Thoracic aorta (tissue), 2 donors: ENCODE data around the gene LRGUK. TPM values are rescaled to one million over a fixed set of nuclear protein-coding genes. Genes with fewer than 3 reads are reported as not detected.

ENCODE experiments used
- ATAC-seq: fragments of 150-250 bp; one replicate; pipeline ENCODE4 v1.8.0; 2017; ENCODE audit warnings: low read depth; ENCODE audit not compliant: insufficient number of reproducible peaks, low FRiP score
- DNase-seq: peaks from one replicate; pipeline ENCODE4 v3.0.0-alpha.2; 2020; ENCODE audit warnings: low spot score
- H3K27ac ChIP-seq, 2 donors: fragments of 200-600 bp; sonication (generic); 1 replicate in 1 of 2; 2 replicates in 1 of 2; pipeline ENCODE4 v1.5.1; 2016; ENCODE audit warnings: mild to moderate bottlenecking in 2 of 2, moderate library complexity in 2 of 2
- H3K27me3 ChIP-seq: fragments of 200-600 bp; sonication (generic); replicated peaks from 2 replicates; pipeline ENCODE4 v1.6.0; 2016; ENCODE audit warnings: mild to moderate bottlenecking; ENCODE audit not compliant: insufficient read depth
- H3K36me3 ChIP-seq: fragments of 200-600 bp; sonication (generic); one replicate; pipeline ENCODE4 v1.5.1; 2016
- H3K4me1 ChIP-seq, 2 donors: fragments of 200-600 bp; sonication (generic); 1 replicate in 1 of 2; 2 replicates in 1 of 2; pipeline versions ENCODE4 v1.5.1 to v1.6.0; 2016; ENCODE audit warnings: low read depth in 2 of 2, mild to moderate bottlenecking in 1 of 2; ENCODE audit not compliant: control insufficient read depth in 1 of 2
- H3K4me3 ChIP-seq: fragments of 200-600 bp; sonication (generic); 2 replicates; pipeline ENCODE4 v1.5.1; 2016; ENCODE audit warnings: mild to moderate bottlenecking
- H3K9me3 ChIP-seq: fragments of 200-600 bp; sonication (generic); 2 replicates; pipeline ENCODE4 v1.5.1; 2016
- CTCF ChIP-seq: fragments of 200-600 bp; sonication (generic); IDR thresholded peaks from one replicate; pipeline ENCODE4 v1.5.1; 2019; ENCODE audit warnings: antibody characterized with exemption
- total RNA-seq, 2 donors: library from RNA; depleted of rRNA; stranded (reverse); fragments of >200 nt; gene quantifications; one replicate each; pipeline versions ENCODE4 v1.1.0 to v1.2.3, GENCODE V29; 2016

Gene LRGUK
- total RNA-seq, 2 donors from 2014 or later = 0.14 to 0.71 TPM

GRCh38 chr7:134189559-134189958 is 62.4 kb downstream of the LRGUK start:
- DNase-seq = no peak
- Histone ChIP-seq H3K9me3 (no peaks in the 10 kb centered on the region), H3K4me1 (no peaks in the 10 kb centered on the region), H3K4me3 (no peak overlapping the region), H3K27me3 (no peaks in the 10 kb centered on the region), H3K27ac (no peak overlapping the region), H3K36me3 (no peaks in the 10 kb centered on the region)
- no peak for TF ChIP-seq CTCF
- no peak for ATAC-seq

- Histone ChIP-seq H3K9me3 (no peaks in the 10 kb centered on the region), H3K27ac (no peak overlapping the region), H3K4me1 (no peaks in the 10 kb centered on the region), H3K36me3 (no peaks in the 10 kb centered on the region), H3K27me3 (no peaks in the 10 kb centered on the region), H3K4me3 (no peak overlapping the region)
- TF ChIP-seq CTCF = no peak
- no peak for ATAC-seq
- DNase-seq = no peak
These were observed 64.7 kb downstream of the LRGUK start for GRCh38 chr7:134191876-134192275.

- H3K36me3 ChIP-seq = no peaks in the 10 kb centered on the region
- no peak for TF ChIP-seq CTCF
- ATAC-seq (no peak), DNase-seq (no peak)
- H3K4me1 ChIP-seq = no peaks in the 10 kb centered on the region
- no peaks in the 10 kb centered on the region for H3K9me3 ChIP-seq
- H3K4me3 ChIP-seq = no peak overlapping the region
- no peak overlapping the region for H3K27ac ChIP-seq
- H3K27me3 ChIP-seq = no peaks in the 10 kb centered on the region
These were observed 66.1 kb downstream of the LRGUK start for GRCh38 chr7:134193240-134193639.

- Histone ChIP-seq H3K4me1 (no peaks in the 10 kb centered on the region), H3K27me3 (no peaks in the 10 kb centered on the region), H3K4me3 (no peak overlapping the region), H3K9me3 (no peaks in the 10 kb centered on the region), H3K36me3 (no peaks in the 10 kb centered on the region), H3K27ac (no peak overlapping the region)
- ATAC-seq (no peak), DNase-seq (no peak)
- no peak for TF ChIP-seq CTCF
These were observed 68.1 kb downstream of the LRGUK start for GRCh38 chr7:134195252-134195651.

- Histone ChIP-seq H3K9me3 (no peaks in the 10 kb centered on the region), H3K36me3 (no peaks in the 10 kb centered on the region), H3K4me3 (no peak overlapping the region), H3K27ac (no peak overlapping the region), H3K4me1 (no peaks in the 10 kb centered on the region), H3K27me3 (no peaks in the 10 kb centered on the region)
- ATAC-seq (no peak), DNase-seq (no peak)
- TF ChIP-seq CTCF = no peak
These were observed 69.3 kb downstream of the LRGUK start for GRCh38 chr7:134196439-134196838.
